ENCODE data around the gene TJP3.

The TJP3 gene

DNA sequence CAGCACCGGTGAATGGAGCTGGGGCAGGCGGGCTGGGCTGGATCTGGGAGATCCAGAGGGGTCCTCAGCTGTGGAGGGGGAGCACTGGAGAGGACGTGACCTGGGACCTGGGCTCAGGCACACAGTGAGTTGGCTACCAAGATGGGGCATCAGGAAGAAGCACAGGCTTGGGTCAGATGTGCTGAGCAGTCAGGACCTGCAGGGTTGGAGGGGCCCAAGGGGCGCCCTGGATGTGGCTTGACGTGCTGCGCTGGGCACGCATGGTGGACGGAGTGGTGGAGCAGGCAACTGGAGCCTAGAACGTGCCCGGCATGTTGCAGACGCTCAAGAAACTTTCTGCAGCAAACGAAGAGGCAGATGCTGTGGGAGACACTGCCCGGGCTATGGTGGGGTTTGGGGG is 28.6 kb upstream of the TJP3 start:
- Histone ChIP-seq H3K4me3 (ENCODE audit: low read length in 2 of 2) (no peak overlapping the region), H3K27me3 (ENCODE audit: control insufficient read depth in 3 of 3, insufficient read depth in 3 of 3, low read depth in 1 of 3, low read length in 3 of 3) (no peaks in the 10 kb centered on the region), H3K36me3 (replicated peaks in 1 of 2; ENCODE audit: control insufficient read depth in 2 of 2, insufficient read depth in 2 of 2, low read length in 2 of 2) (peaks cover 0 to 6% of the 10 kb centered on the region in 2 donors), H3K14ac (ENCODE audit: low read length) (peak overlapping the region; percentile 17), H3K9ac (ENCODE audit: low read depth, low read length, poor library complexity) (no peak overlapping the region), H3K4ac (ENCODE audit: low read length) (no peak overlapping the region), H4K91ac (ENCODE audit: low read depth, low read length, poor library complexity) (no peak overlapping the region), H3K18ac (ENCODE audit: low read length) (no peak overlapping the region), H2BK15ac (ENCODE audit: low read length) (no peak overlapping the region), H3K79me1 (ENCODE audit: low read depth, low read length) (peaks cover 26% of the 10 kb centered on the region), H3K9me3 (replicated peaks in 1 of 2; ENCODE audit: control insufficient read depth in 2 of 2, insufficient read depth in 1 of 2, low read depth in 1 of 2, low read length in 2 of 2) (peaks cover 0 to 6% of the 10 kb centered on the region in 2 donors), H2AK5ac (ENCODE audit: low read depth, low read length) (no peak overlapping the region), H4K8ac (ENCODE audit: low read depth, low read length) (no peak overlapping the region), H3K4me2 (ENCODE audit: insufficient read depth, low read length, poor library complexity, severe bottlenecking) (no peak overlapping the region), H2BK12ac (ENCODE audit: low read length) (no peak overlapping the region), H2AFZ (ENCODE audit: low read length) (no peak overlapping the region), H3K4me1 (ENCODE audit: control insufficient read depth in 2 of 2, insufficient read depth in 1 of 2, low read depth in 1 of 2, low read length in 2 of 2) (peaks cover 12 to 19% of the 10 kb centered on the region in 2 donors), H2BK120ac (ENCODE audit: low read depth, low read length) (no peak overlapping the region), H2BK5ac (ENCODE audit: low read length) (no peak overlapping the region), H3K27ac (replicated peaks; ENCODE audit: low read length) (no peak overlapping the region), H3K23ac (ENCODE audit: low read depth, low read length, poor library complexity) (peak overlapping the region; percentile 25)
- WGBS, 2 donors (ENCODE audit: extremely low coverage in 2 of 2, insufficient read length in 2 of 2, insufficient replicate concordance in 1 of 2) = no CpG with 5 or more reads among the region's 13 CpGs
- DNase-seq (ENCODE audit: low spot score) = no peak

- no CpG with 5 or more reads among the region's 12 CpGs for WGBS, 2 donors (ENCODE audit: extremely low coverage in 2 of 2, insufficient read length in 2 of 2, insufficient replicate concordance in 1 of 2)
- peaks cover 0 to 8% of the 10 kb centered on the region in 2 donors for H3K36me3 ChIP-seq (replicated peaks in 1 of 2; ENCODE audit: control insufficient read depth in 2 of 2, insufficient read depth in 2 of 2, low read length in 2 of 2)
Observed at GRCh38 chr19:3680939-3681338, 27.2 kb upstream of the TJP3 start.

DNA sequence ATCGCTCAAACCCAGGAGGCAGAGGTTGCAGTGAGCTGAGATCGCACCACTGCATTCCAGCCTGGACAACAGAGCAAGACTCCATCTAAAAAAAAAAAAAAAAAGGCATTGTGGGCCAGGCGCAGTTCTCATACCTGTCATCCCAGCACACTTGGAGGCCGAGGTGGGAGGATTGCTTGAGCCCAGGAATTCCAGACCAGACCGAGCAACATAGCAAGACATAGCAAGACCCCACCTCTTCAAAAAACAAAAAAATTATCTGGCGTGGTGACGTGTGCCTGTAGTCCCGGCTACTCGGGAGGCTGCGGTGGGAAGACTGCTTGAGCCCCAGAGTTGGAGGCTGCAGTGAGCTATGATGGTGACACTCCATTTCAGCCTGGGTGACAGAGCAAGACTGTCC is 25.9 kb upstream of the TJP3 start:
- Histone ChIP-seq H4K8ac (ENCODE audit: low read depth, low read length) (no peak overlapping the region), H3K4ac (ENCODE audit: low read length) (no peak overlapping the region), H3K18ac (ENCODE audit: low read length) (no peak overlapping the region), H2BK15ac (ENCODE audit: low read length) (no peak overlapping the region), H3K4me2 (ENCODE audit: insufficient read depth, low read length, poor library complexity, severe bottlenecking) (no peak overlapping the region), H2BK120ac (ENCODE audit: low read depth, low read length) (no peak overlapping the region), H2AK5ac (ENCODE audit: low read depth, low read length) (no peak overlapping the region), H2BK5ac (ENCODE audit: low read length) (no peak overlapping the region), H2AFZ (ENCODE audit: low read length) (no peak overlapping the region), H3K23ac (ENCODE audit: low read depth, low read length, poor library complexity) (no peak overlapping the region), H3K27ac (replicated peaks; ENCODE audit: low read length) (no peak overlapping the region), H4K91ac (ENCODE audit: low read depth, low read length, poor library complexity) (no peak overlapping the region), H3K14ac (ENCODE audit: low read length) (no peak overlapping the region), H3K36me3 (replicated peaks in 1 of 2; ENCODE audit: control insufficient read depth in 2 of 2, insufficient read depth in 2 of 2, low read length in 2 of 2) (peaks cover 0 to 9% of the 10 kb centered on the region in 2 donors), H3K27me3 (ENCODE audit: control insufficient read depth in 3 of 3, insufficient read depth in 3 of 3, low read depth in 1 of 3, low read length in 3 of 3) (no peaks in the 10 kb centered on the region), H3K9ac (ENCODE audit: low read depth, low read length, poor library complexity) (no peak overlapping the region), H2BK12ac (ENCODE audit: low read length) (no peak overlapping the region), H3K9me3 (replicated peaks in 1 of 2; ENCODE audit: control insufficient read depth in 2 of 2, insufficient read depth in 1 of 2, low read depth in 1 of 2, low read length in 2 of 2) (peaks cover 0 to 8% of the 10 kb centered on the region in 2 donors), H3K79me1 (ENCODE audit: low read depth, low read length) (peaks cover 25% of the 10 kb centered on the region), H3K4me3 (ENCODE audit: low read length in 2 of 2) (no peak overlapping the region), H3K4me1 (ENCODE audit: control insufficient read depth in 2 of 2, insufficient read depth in 1 of 2, low read depth in 1 of 2, low read length in 2 of 2) (peaks cover 13 to 20% of the 10 kb centered on the region in 2 donors)
- DNase-seq (ENCODE audit: low spot score) = no peak
- no CpG with 5 or more reads among the region's 10 CpGs for WGBS, 2 donors (ENCODE audit: extremely low coverage in 2 of 2, insufficient read length in 2 of 2, insufficient replicate concordance in 1 of 2)

More at GRCh38 chr19:3680939-3681338, 27.2 kb upstream of the TJP3 start:
- Histone ChIP-seq H3K14ac (ENCODE audit: low read length) (no peak overlapping the region), H3K9me3 (replicated peaks in 1 of 2; ENCODE audit: control insufficient read depth in 2 of 2, insufficient read depth in 1 of 2, low read depth in 1 of 2, low read length in 2 of 2) (peaks cover 0 to 8% of the 10 kb centered on the region in 2 donors), H3K4ac (ENCODE audit: low read length) (no peak overlapping the region), H2BK12ac (ENCODE audit: low read length) (no peak overlapping the region), H3K4me1 (ENCODE audit: control insufficient read depth in 2 of 2, insufficient read depth in 1 of 2, low read depth in 1 of 2, low read length in 2 of 2) (peaks cover 12 to 20% of the 10 kb centered on the region in 2 donors), H3K27me3 (ENCODE audit: control insufficient read depth in 3 of 3, insufficient read depth in 3 of 3, low read depth in 1 of 3, low read length in 3 of 3) (no peaks in the 10 kb centered on the region), H3K27ac (replicated peaks; ENCODE audit: low read length) (no peak overlapping the region), H2BK5ac (ENCODE audit: low read length) (no peak overlapping the region), H3K79me1 (ENCODE audit: low read depth, low read length) (peaks cover 26% of the 10 kb centered on the region), H3K4me2 (ENCODE audit: insufficient read depth, low read length, poor library complexity, severe bottlenecking) (no peak overlapping the region), H2AFZ (ENCODE audit: low read length) (no peak overlapping the region), H4K91ac (ENCODE audit: low read depth, low read length, poor library complexity) (no peak overlapping the region), H3K23ac (ENCODE audit: low read depth, low read length, poor library complexity) (no peak overlapping the region), H4K8ac (ENCODE audit: low read depth, low read length) (no peak overlapping the region), H3K9ac (ENCODE audit: low read depth, low read length, poor library complexity) (no peak overlapping the region), H2BK120ac (ENCODE audit: low read depth, low read length) (no peak overlapping the region), H3K18ac (ENCODE audit: low read length) (no peak overlapping the region), H3K4me3 (ENCODE audit: low read length in 2 of 2) (no peak overlapping the region), H2AK5ac (ENCODE audit: low read depth, low read length) (no peak overlapping the region), H2BK15ac (ENCODE audit: low read length) (no peak overlapping the region)
- DNase-seq (ENCODE audit: low spot score) = no peak

DNA sequence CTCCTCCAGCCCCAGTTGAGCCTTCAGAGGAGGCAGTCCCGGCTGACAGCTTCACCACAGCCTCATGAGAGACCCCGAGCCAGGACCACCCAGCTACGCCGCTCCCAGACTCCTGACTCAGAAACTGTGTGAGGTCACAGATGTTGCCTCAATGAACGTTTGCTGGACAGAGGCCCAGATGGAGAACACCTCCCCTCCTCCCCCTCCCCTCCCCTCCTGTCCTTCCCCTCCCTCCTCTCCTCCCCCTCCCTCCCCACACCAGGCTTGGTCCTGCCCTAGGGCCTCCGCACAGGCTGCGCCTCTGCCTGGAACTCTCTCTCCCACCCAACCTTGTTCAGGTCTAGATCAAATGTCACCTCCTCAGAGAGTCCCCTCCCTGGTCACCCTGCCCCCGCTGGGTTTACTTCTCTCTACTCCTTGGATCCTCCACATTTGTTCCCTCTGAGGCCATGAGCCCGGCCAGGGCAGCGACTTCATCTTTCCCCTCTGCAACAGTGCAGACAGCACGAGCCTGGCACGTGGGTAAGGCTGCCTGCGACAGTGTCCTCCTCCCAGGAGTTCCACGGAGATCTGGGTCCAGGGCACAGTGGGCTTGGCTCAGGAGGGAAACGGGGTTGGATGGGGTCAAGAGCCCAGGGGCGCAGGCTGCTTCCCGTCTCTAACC is 25.3 kb upstream of the TJP3 start:
- Histone ChIP-seq H3K9ac (ENCODE audit: low read depth, low read length, poor library complexity) (peak overlapping the region; percentile 60), H3K4me2 (ENCODE audit: insufficient read depth, low read length, poor library complexity, severe bottlenecking) (no peak overlapping the region), H3K4ac (ENCODE audit: low read length) (no peak overlapping the region), H2BK5ac (ENCODE audit: low read length) (peak overlapping the region; percentile 90), H2AFZ (ENCODE audit: low read length) (no peak overlapping the region), H3K36me3 (replicated peaks in 1 of 2; ENCODE audit: control insufficient read depth in 2 of 2, insufficient read depth in 2 of 2, low read length in 2 of 2) (peaks cover 0 to 11% of the 10 kb centered on the region in 2 donors), H2BK12ac (ENCODE audit: low read length) (peak overlapping the region; percentile 84), H3K23ac (ENCODE audit: low read depth, low read length, poor library complexity) (peak overlapping the region; percentile 93), H3K4me3 (ENCODE audit: low read length in 2 of 2) (peak overlapping the region in 1 of 2 donors; percentile 25), H3K27me3 (ENCODE audit: control insufficient read depth in 3 of 3, insufficient read depth in 3 of 3, low read depth in 1 of 3, low read length in 3 of 3) (no peaks in the 10 kb centered on the region), H4K91ac (ENCODE audit: low read depth, low read length, poor library complexity) (no peak overlapping the region), H2AK5ac (ENCODE audit: low read depth, low read length) (peak overlapping the region; percentile 96), H2BK15ac (ENCODE audit: low read length) (peak overlapping the region; percentile 89), H2BK120ac (ENCODE audit: low read depth, low read length) (no peak overlapping the region), H3K18ac (ENCODE audit: low read length) (peak overlapping the region; percentile 87), H3K14ac (ENCODE audit: low read length) (peak overlapping the region; percentile 98), H3K27ac (replicated peaks; ENCODE audit: low read length) (peak overlapping the region; percentile 23), H3K4me1 (ENCODE audit: control insufficient read depth in 2 of 2, insufficient read depth in 1 of 2, low read depth in 1 of 2, low read length in 2 of 2) (peaks cover 19 to 20% of the 10 kb centered on the region in 2 donors), H3K9me3 (replicated peaks in 1 of 2; ENCODE audit: control insufficient read depth in 2 of 2, insufficient read depth in 1 of 2, low read depth in 1 of 2, low read length in 2 of 2) (peaks cover 0 to 11% of the 10 kb centered on the region in 2 donors), H3K79me1 (ENCODE audit: low read depth, low read length) (peaks cover 28% of the 10 kb centered on the region), H4K8ac (ENCODE audit: low read depth, low read length) (no peak overlapping the region)
- no peak for DNase-seq (ENCODE audit: low spot score)
- WGBS, 2 donors (ENCODE audit: extremely low coverage in 2 of 2, insufficient read length in 2 of 2, insufficient replicate concordance in 1 of 2) = no CpG with 5 or more reads among the region's 17 CpGs
